Endothelial cell of umbilical vein (primary cell): ENCODE measurements around the gene NR3C1. TPM values are rescaled to one million over a fixed set of nuclear protein-coding genes. Genes with fewer than 3 reads are reported as not detected.

Source experiments
- BruUV-seq: library from RNA; stranded (reverse); fragments of 400-500 nt; replicated peaks from 2 replicates; lab custom pipeline; 2021; lab: Mats Ljungman, UMichigan
- CTCF ChIA-PET: fragments of 300-600, 350-600 bp; sonication (Branson Sonifier 250); formaldehyde crosslinking; loops from one replicate; lab custom pipeline; 2021; ENCODE audit warnings: antibody characterized with exemption, inconsistent platforms; lab: Charles Lee
- POLR2A ChIA-PET: fragments of 300-600, 350-600 bp; sonication (Branson Sonifier 250); formaldehyde crosslinking; loops from one replicate; lab custom pipeline; 2021; ENCODE audit warnings: antibody characterized with exemption, inconsistent platforms; lab: Charles Lee
- DNase-seq: peaks from one replicate; pipeline ENCODE4 v3.0.0-alpha.2; 2011; ENCODE audit warnings: low read depth, low spot score
- FAIRE-seq: peaks from 2 replicates; lab custom pipeline; 2011; peaks lifted over from hg19 to GRCh38; lab: Jason Lieb, UNC
- H2AFZ ChIP-seq: 2 replicates; pipeline ENCODE4 v1.6.0; 2012; ENCODE audit warnings: low read depth, low read length, control low read depth, inconsistent platforms
- H3K27ac ChIP-seq: 2 replicates; pipeline ENCODE4 v1.5.1; 2011; ENCODE audit warnings: low read depth, mild to moderate bottlenecking, control low read depth, low read length, moderate library complexity; ENCODE audit not compliant: insufficient read depth
- H3K27me3 ChIP-seq, 2 experiments: 2 replicates each; pipeline versions ENCODE4 v1.6.0 to v1.6.1; 2011; ENCODE audit warnings: low read length in 2 of 2, mixed read lengths in 1 of 2; ENCODE audit not compliant: control insufficient read depth in 2 of 2, insufficient read depth in 2 of 2
- H3K36me3 ChIP-seq, 2 experiments: 2 replicates in 1 of 2; 3 replicates in 1 of 2; pipeline ENCODE4 v1.5.1; 2011; ENCODE audit warnings: low read length in 2 of 2, mild to moderate bottlenecking in 1 of 2, moderate library complexity in 1 of 2; ENCODE audit not compliant: control insufficient read depth in 2 of 2, insufficient read depth in 2 of 2; ENCODE audit errors: extremely low read depth in 1 of 2
- H3K4me1 ChIP-seq: 3 replicates; pipeline ENCODE4 v1.5.1; 2011; ENCODE audit warnings: mild to moderate bottlenecking, low read length; ENCODE audit not compliant: control insufficient read depth, insufficient read depth; ENCODE audit errors: extremely low read depth
- H3K4me2 ChIP-seq: 2 replicates; pipeline ENCODE4 v1.6.1; 2011; ENCODE audit warnings: low read length, control low read depth, mixed read lengths; ENCODE audit not compliant: insufficient read depth
- H3K4me3 ChIP-seq, 3 experiments: fragments of 200-600 bp in 1 of 3; sonication (generic), shearing (Covaris generic) in 1 of 3; replicated peaks in 1 of 3; 2 replicates each; pipeline ENCODE4 v1.5.1; 2011 to 2016; ENCODE audit warnings: control low read depth in 3 of 3, low read length in 3 of 3, mild to moderate bottlenecking in 2 of 3, inconsistent platforms in 1 of 3, low read depth in 1 of 3, moderate library complexity in 1 of 3; ENCODE audit not compliant: insufficient read depth in 1 of 3
- H3K79me2 ChIP-seq: 2 replicates; pipeline ENCODE4 v1.6.0; 2012; ENCODE audit warnings: low read length, inconsistent platforms; ENCODE audit not compliant: control insufficient read depth, insufficient read depth
- H3K9ac ChIP-seq: replicated peaks from 2 replicates; pipeline ENCODE3; 2011; ENCODE audit warnings: low read length, control low read depth; ENCODE audit not compliant: insufficient read depth; ENCODE audit errors: extremely low read depth
- H3K9me1 ChIP-seq: replicated peaks from 3 replicates; pipeline ENCODE4 v1.6.0; 2011; ENCODE audit warnings: mild to moderate bottlenecking, low read length; ENCODE audit not compliant: control insufficient read depth, insufficient read depth; ENCODE audit errors: extremely low read depth
- H3K9me3 ChIP-seq: replicated peaks from 2 replicates; pipeline ENCODE4 v1.5.1; 2012; ENCODE audit warnings: low read length, inconsistent platforms; ENCODE audit not compliant: control insufficient read depth, insufficient read depth
- H4K20me1 ChIP-seq: replicated peaks from 2 replicates; pipeline ENCODE3; 2011; ENCODE audit warnings: mild to moderate bottlenecking, low read length; ENCODE audit not compliant: control insufficient read depth, insufficient read depth; ENCODE audit errors: extremely low read depth
- EZH2 ChIP-seq: IDR thresholded peaks from 2 replicates; pipeline ENCODE4 v1.6.1; 2012; ENCODE audit warnings: borderline replicate concordance, low read depth, mild to moderate bottlenecking, moderate library complexity, low read length, inconsistent platforms; ENCODE audit not compliant: severe bottlenecking
- FOS ChIP-seq: IDR thresholded peaks from 2 replicates; pipeline ENCODE4 v1.6.1; 2011; ENCODE audit warnings: mild to moderate bottlenecking, low read length, moderate library complexity, borderline replicate concordance; ENCODE audit not compliant: insufficient read depth
- GATA2 ChIP-seq: IDR thresholded peaks from 2 replicates; pipeline ENCODE4 v1.7.0; 2011; ENCODE audit warnings: low read depth, mild to moderate bottlenecking, moderate library complexity, mixed read lengths, low read length; ENCODE audit not compliant: insufficient read length, insufficient read depth
- JUN ChIP-seq: IDR thresholded peaks from 2 replicates; pipeline ENCODE4 v1.6.1; 2011; ENCODE audit warnings: borderline replicate concordance, low read depth; ENCODE audit not compliant: insufficient read length, insufficient read depth
- MYC ChIP-seq: IDR thresholded peaks from one replicate; pipeline ENCODE4 v1.6.1; 2011; ENCODE audit warnings: mild to moderate bottlenecking, low read depth, low read length
- dilution Hi-C: fragments of 300-500 bp; cut with MboI; formaldehyde crosslinking; loops from one replicate; pipeline ENCODE4 v1.15.0; 2019; ENCODE audit warnings: low sequenced_read_pairs; ENCODE audit not compliant: extremely low pct_ligation_motif_present
- intact Hi-C: fragments of 100-400 bp; cut with micrococcal nuclease; formaldehyde crosslinking; loops from one replicate; pipeline ENCODE4 v1.10.0; 2022
- polyA plus RNA-seq, 4 experiments: library from polyadenylated mRNA; depleted of rRNA in 3 of 4; stranded (reverse) in 3 of 4; unstranded in 1 of 4; fragments of >200 nt; gene quantifications; 2 replicates each; pipeline versions ENCODE4 v1.2.1 to v1.2.3, GENCODE V29; 2011 to 2012; ENCODE audit warnings: missing spikeins in 1 of 4
- total RNA-seq: library from RNA; stranded (reverse); gene quantifications from 2 replicates; pipeline ENCODE4 v1.2.3, GENCODE V29; 2021
- TF ChIP-seq, protein P1 (sequence below), 2 donors: IDR thresholded peaks; 1 replicate in 1 of 2; 2 replicates in 1 of 2; pipeline ENCODE4 v1.5.1; 2011; ENCODE audit warnings: low read length in 2 of 2, mild to moderate bottlenecking in 2 of 2, moderate library complexity in 2 of 2, control low read depth in 1 of 2, inconsistent platforms in 1 of 2, low read depth in 1 of 2; ENCODE audit not compliant: insufficient read depth in 1 of 2; ENCODE audit errors: extremely low read depth in 1 of 2

The NR3C1 gene
- total and polyA plus RNA-seq, 2 donors (not counting 3 experiments of a cell fraction or from before 2014, with no cell fraction given): 4.1 to 17.0 TPM

DNA sequence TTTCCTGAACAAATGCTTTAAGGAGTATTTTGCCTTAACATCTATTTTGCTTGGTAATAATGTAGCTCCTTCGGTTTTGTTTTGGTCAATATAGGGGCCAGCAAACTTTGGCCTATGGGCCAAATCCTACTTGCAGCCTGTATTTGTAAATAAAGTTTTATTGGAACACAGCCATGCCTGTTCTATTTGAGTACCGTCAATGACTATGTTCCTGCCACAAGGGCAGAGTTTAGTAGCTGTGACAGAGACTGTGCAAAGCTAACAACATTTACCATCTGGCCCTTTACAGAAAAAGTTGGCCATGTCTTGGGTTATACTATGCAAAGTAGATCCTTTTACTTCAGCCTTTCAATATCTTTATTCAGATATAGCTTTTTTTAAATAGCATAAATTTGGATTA lies 113.4 kb downstream of the NR3C1 start:
- H2AFZ ChIP-seq: no peak overlapping the region
- dilution Hi-C loops (no loop called here), intact Hi-C loops (no loop called here)
- no TSS peak for BruUV-seq
- no peak overlapping the region for H3K27ac ChIP-seq
- H3K4me3 ChIP-seq: no peak overlapping the region
- no peak for FAIRE-seq
- H3K9me3 ChIP-seq: no peaks in the 10 kb centered on the region
- H3K4me1 ChIP-seq: no peaks in the 10 kb centered on the region
- H3K79me2 ChIP-seq: no peaks in the 10 kb centered on the region
- no peak overlapping the region for H3K4me2 ChIP-seq
- no peaks in the 10 kb centered on the region for H4K20me1 ChIP-seq
- POLR2A ChIA-PET: no interaction called here
- no peak overlapping the region for H3K9ac ChIP-seq
- H3K36me3 ChIP-seq: peaks cover 0 to 3% of the 10 kb centered on the region in 2 experiments
- no peaks in the 10 kb centered on the region for H3K27me3 ChIP-seq
- no peaks in the 10 kb centered on the region for H3K9me1 ChIP-seq
- DNase-seq: no peak
- CTCF ChIA-PET: interaction anchor here (0.6 to 0.8 kb wide), 2 partner anchors 42 to 70 kb away, joined by 3 read pairs; no protein-coding TSS in a partner anchor
- TF ChIP-seq JUN (no peak), GATA2 (no peak), EZH2 (no peak), MYC (no peak), FOS (no peak)
- TF ChIP-seq, protein P1, sequence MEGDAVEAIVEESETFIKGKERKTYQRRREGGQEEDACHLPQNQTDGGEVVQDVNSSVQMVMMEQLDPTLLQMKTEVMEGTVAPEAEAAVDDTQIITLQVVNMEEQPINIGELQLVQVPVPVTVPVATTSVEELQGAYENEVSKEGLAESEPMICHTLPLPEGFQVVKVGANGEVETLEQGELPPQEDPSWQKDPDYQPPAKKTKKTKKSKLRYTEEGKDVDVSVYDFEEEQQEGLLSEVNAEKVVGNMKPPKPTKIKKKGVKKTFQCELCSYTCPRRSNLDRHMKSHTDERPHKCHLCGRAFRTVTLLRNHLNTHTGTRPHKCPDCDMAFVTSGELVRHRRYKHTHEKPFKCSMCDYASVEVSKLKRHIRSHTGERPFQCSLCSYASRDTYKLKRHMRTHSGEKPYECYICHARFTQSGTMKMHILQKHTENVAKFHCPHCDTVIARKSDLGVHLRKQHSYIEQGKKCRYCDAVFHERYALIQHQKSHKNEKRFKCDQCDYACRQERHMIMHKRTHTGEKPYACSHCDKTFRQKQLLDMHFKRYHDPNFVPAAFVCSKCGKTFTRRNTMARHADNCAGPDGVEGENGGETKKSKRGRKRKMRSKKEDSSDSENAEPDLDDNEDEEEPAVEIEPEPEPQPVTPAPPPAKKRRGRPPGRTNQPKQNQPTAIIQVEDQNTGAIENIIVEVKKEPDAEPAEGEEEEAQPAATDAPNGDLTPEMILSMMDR (IDR thresholded peaks at IDR 0.05; ENCODE audit: extremely low read depth in 1 of 2, insufficient read depth in 1 of 2, low read depth in 1 of 2, low read length in 2 of 2): no peak
